NT2/D1 (cell line): ENCODE data around the gene SNX10.
"Not testable (repeated sequence)": the region's sequence is repeated elsewhere in the genome, so short reads cannot be mapped to it uniquely, and the experiment has no call there.

Source experiments
- DNase-seq: peaks from one replicate; pipeline ENCODE4 v3.0.0-alpha.2; 2011; ENCODE audit warnings: low read depth, low spot score
- H3K27me3 ChIP-seq: 2 replicates; pipeline ENCODE4 v1.6.0; 2011; ENCODE audit warnings: mild to moderate bottlenecking; ENCODE audit not compliant: insufficient read length, insufficient read depth
- H3K36me3 ChIP-seq: 2 replicates; pipeline ENCODE4 v1.6.1; 2011; ENCODE audit warnings: mild to moderate bottlenecking, low read length, mixed read lengths; ENCODE audit not compliant: insufficient read depth, insufficient read length
- H3K4me1 ChIP-seq: 2 replicates; pipeline ENCODE4 v1.5.1; 2011; ENCODE audit not compliant: insufficient read depth, insufficient read length
- H3K4me3 ChIP-seq: 2 replicates; pipeline ENCODE4 v1.5.1; 2011; ENCODE audit warnings: low read depth; ENCODE audit not compliant: insufficient read length
- H3K9ac ChIP-seq: 2 replicates; pipeline ENCODE4 v1.6.0; 2011; ENCODE audit warnings: low read depth; ENCODE audit not compliant: insufficient read length
- H3K9me3 ChIP-seq: 2 replicates; pipeline ENCODE4 v1.5.1; 2011; ENCODE audit warnings: mild to moderate bottlenecking, low read length; ENCODE audit not compliant: insufficient read depth
- SUZ12 ChIP-seq: IDR thresholded peaks from 2 replicates; pipeline ENCODE4 v1.6.1; 2011; ENCODE audit not compliant: insufficient read length, insufficient read depth; ENCODE audit errors: extremely low read depth
- YY1 ChIP-seq: IDR thresholded peaks from 2 replicates; pipeline ENCODE4 v1.6.1; 2011; ENCODE audit not compliant: insufficient read length, insufficient read depth
- ZNF274 ChIP-seq: IDR thresholded peaks from 2 replicates; pipeline ENCODE4 v1.6.1; 2011; ENCODE audit warnings: mild to moderate bottlenecking, low read depth, low read length

SNX10 gene

GRCh38 chr7:26291699-26292538 is at the start of gene SNX10:
SNX10 (plus strand) TSS chr7:26291862; CDS start chr7:26346443, 54,581 bp downstream.
- Histone ChIP-seq H3K27me3 (no peaks in the 10 kb centered on the region), H3K4me3 (peak within 1 kb of the TSS; percentile 61), H3K9ac (peak within 1 kb of the TSS; percentile 81), H3K4me1 (peaks cover 3% of the 10 kb centered on the region), H3K36me3 (no peaks in the 10 kb centered on the region), H3K9me3 (no peaks in the 10 kb centered on the region)
- TF ChIP-seq ZNF274 (no peak), YY1 (no peak), SUZ12 (no peak)
- DNase-seq, result peak; percentile 70

GRCh38 chr7:26245150-26245549 is 46.5 kb upstream of the SNX10 start:
- Histone ChIP-seq H3K27me3 (no peaks in the 10 kb centered on the region), H3K9ac (no peak overlapping the region), H3K9me3 (no peaks in the 10 kb centered on the region), H3K4me1 (no peaks in the 10 kb centered on the region), H3K4me3 (no peak overlapping the region), H3K36me3 (no peaks in the 10 kb centered on the region)
- no peak for DNase-seq
- TF ChIP-seq SUZ12 (no peak), ZNF274 (no peak), YY1 (no peak)

GRCh38 chr7:26250239-26250638 is 41.4 kb upstream of the SNX10 start:
- TF ChIP-seq ZNF274, result no peak
- TF ChIP-seq YY1, result no peak
- no peak for TF ChIP-seq SUZ12
- no peaks in the 10 kb centered on the region for H3K4me1 ChIP-seq
- H3K27me3 ChIP-seq, result no peaks in the 10 kb centered on the region
- DNase-seq, result no peak
- H3K4me3 ChIP-seq, result no peak overlapping the region
- no peaks in the 10 kb centered on the region for H3K9me3 ChIP-seq
- H3K9ac ChIP-seq, result no peak overlapping the region
- H3K36me3 ChIP-seq, result no peaks in the 10 kb centered on the region

DNA sequence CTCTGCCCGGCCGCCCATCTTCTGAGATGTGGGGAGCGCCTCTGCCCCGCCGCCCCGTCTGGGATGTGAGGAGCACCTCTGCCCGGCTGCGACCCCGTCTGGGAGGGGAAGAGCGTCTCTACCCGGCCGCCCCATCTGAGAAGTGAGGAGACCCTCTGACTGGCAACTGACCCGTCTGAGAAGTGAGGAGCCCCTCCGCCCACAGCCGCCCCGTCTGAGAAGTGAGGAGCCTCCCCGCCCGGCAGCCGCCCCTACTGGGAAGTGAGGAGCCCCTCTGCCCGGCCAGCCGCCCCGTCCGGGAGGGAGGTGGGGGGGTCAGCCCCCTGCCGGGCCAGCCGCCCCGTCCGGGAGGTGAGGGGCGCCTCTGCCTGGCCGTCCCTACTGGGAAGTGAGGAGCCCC is 29.8 kb upstream of the SNX10 start:
- H3K36me3 ChIP-seq, H3K4me1 ChIP-seq, H3K9ac ChIP-seq, DNase-seq, H3K4me3 ChIP-seq, H3K27me3 ChIP-seq: not testable (repeated sequence)
- H3K9me3 ChIP-seq, result peaks cover 42% of the 10 kb centered on the region

DNA sequence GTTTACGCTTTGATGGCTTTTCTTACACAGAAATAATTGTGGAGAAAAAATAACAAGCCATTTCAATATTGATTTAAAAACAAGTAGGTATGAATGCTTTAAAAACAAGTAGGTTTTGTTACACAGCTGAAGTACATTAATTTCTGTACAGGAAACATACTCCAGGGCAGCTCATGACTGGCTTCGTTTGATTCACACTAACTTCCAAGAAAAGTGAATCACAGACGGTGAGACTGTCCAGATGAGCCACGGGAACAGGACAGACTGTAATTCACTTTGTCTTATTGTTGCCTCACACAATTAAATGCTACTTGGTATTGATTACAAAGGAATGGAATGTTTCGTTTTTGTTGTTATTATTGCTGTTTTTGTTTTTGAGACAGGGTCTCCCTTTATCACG is 26.6 kb upstream of the SNX10 start:
- Histone ChIP-seq H3K4me3 (no peak overlapping the region), H3K36me3 (no peaks in the 10 kb centered on the region), H3K27me3 (no peaks in the 10 kb centered on the region), H3K9me3 (peaks cover 47% of the 10 kb centered on the region), H3K9ac (no peak overlapping the region), H3K4me1 (no peaks in the 10 kb centered on the region)
- TF ChIP-seq YY1 (no peak), SUZ12 (no peak), ZNF274 (no peak)
- no peak for DNase-seq

DNA sequence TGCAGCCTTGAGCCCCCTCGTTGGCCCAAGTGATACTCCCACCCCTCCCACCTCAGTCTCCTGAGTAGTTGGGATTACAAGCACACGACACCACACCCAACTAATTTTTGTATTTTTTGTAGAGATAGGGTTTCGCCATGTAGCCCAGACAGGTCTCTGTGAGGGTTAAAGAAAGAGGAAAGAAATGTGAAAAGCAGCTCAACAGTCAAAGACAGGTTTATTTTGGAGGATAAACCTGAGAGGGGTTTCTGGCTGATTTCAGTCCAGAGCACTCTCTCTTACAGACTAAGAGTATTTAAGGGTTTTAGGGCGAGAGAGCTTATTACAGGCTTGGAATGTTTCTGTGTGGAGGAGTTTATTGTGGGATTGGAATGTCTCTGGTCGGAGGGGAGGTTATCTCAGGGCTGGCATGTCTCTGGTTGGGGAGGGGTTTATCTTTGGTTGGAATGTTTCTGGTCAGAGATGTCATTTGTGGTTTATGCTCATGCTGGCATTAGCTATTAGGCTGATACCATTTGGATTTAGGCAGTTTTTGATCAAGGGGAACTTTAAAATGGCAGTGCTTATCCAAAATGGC is 26.1 kb upstream of the SNX10 start:
- H3K9ac ChIP-seq, result no peak overlapping the region
- no peaks in the 10 kb centered on the region for H3K4me1 ChIP-seq
- H3K4me3 ChIP-seq, result no peak overlapping the region
- TF ChIP-seq SUZ12, result no peak
- no peak for TF ChIP-seq ZNF274
- no peak for TF ChIP-seq YY1
- H3K36me3 ChIP-seq, result no peaks in the 10 kb centered on the region
- no peak for DNase-seq
- H3K27me3 ChIP-seq, result no peaks in the 10 kb centered on the region
- H3K9me3 ChIP-seq, result peaks cover 47% of the 10 kb centered on the region

DNA sequence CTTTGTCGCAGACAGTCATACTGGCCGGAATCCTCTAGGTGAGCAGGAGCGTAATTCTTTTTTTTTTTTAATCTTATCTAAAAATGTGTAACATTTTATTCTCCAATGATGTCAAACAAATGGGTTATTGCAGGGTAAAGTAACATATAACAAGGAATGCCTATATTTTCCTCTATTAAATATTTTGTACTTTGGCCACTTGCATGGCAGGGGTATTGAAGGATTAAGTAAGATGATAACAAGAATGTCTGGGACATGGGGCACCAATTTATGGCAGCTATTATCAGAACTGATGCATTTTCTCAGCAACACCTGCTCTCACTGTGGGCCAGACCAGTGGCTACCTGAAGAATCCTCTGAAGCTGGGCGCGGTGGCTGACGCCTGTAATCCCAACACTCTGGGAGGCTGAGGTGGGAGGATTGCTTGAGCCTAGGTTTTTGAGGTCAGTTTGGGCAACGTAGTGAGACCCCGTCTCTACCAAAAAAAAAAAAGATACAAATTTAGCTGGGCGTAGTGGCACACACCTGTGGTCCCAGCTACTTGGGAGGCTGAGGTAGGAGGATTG is 24.0 kb upstream of the SNX10 start:
- no peaks in the 10 kb centered on the region for H3K36me3 ChIP-seq
- no peak overlapping the region for H3K4me3 ChIP-seq
- TF ChIP-seq ZNF274 (no peak), YY1 (no peak), SUZ12 (no peak)
- H3K4me1 ChIP-seq, result no peaks in the 10 kb centered on the region
- H3K27me3 ChIP-seq, result no peaks in the 10 kb centered on the region
- DNase-seq, result no peak
- H3K9ac ChIP-seq, result no peak overlapping the region
- H3K9me3 ChIP-seq, result peaks cover 39% of the 10 kb centered on the region
